ENCODE results near the gene SUN1. TPM values are rescaled to one million over a fixed set of nuclear protein-coding genes. Genes with fewer than 3 reads are reported as not detected.

The SUN1 gene
- total RNA-seq, 1 donor from 2014 or later, result 99.9 TPM

GRCh38 chr7:902996-903395 is 70.7 kb downstream of the SUN1 start:
- Mint-ChIP-seq H3K4me3 (no peak overlapping the region), H3K27me3 (ENCODE audit: low read depth) (peaks cover 34% of the 10 kb centered on the region), H3K9me3 (no peaks in the 10 kb centered on the region), H3K36me3 (ENCODE audit: low read depth) (no peaks in the 10 kb centered on the region), H3K4me1 (no peaks in the 10 kb centered on the region), H3K27ac (ENCODE audit: unreplicated experiment) (no peak overlapping the region)
- DNase-seq (ENCODE audit: low read depth, low spot score), result no peak
- TF ChIP-seq, protein P1, sequence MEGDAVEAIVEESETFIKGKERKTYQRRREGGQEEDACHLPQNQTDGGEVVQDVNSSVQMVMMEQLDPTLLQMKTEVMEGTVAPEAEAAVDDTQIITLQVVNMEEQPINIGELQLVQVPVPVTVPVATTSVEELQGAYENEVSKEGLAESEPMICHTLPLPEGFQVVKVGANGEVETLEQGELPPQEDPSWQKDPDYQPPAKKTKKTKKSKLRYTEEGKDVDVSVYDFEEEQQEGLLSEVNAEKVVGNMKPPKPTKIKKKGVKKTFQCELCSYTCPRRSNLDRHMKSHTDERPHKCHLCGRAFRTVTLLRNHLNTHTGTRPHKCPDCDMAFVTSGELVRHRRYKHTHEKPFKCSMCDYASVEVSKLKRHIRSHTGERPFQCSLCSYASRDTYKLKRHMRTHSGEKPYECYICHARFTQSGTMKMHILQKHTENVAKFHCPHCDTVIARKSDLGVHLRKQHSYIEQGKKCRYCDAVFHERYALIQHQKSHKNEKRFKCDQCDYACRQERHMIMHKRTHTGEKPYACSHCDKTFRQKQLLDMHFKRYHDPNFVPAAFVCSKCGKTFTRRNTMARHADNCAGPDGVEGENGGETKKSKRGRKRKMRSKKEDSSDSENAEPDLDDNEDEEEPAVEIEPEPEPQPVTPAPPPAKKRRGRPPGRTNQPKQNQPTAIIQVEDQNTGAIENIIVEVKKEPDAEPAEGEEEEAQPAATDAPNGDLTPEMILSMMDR (conservative IDR thresholded peaks at IDR 0.05), result no peak

- no peaks in the 10 kb centered on the region for H3K4me1 Mint-ChIP-seq
- no peak overlapping the region for H3K4me3 Mint-ChIP-seq
- TF ChIP-seq, protein P1 (conservative IDR thresholded peaks at IDR 0.05), result no peak
- no peak overlapping the region for H3K27ac Mint-ChIP-seq (ENCODE audit: unreplicated experiment)
- H3K36me3 Mint-ChIP-seq (ENCODE audit: low read depth), result no peaks in the 10 kb centered on the region
- H3K27me3 Mint-ChIP-seq (ENCODE audit: low read depth), result peaks cover 34% of the 10 kb centered on the region
- H3K9me3 Mint-ChIP-seq, result no peaks in the 10 kb centered on the region
- DNase-seq (ENCODE audit: low read depth, low spot score), result no peak
These were observed 71.9 kb downstream of the SUN1 start for GRCh38 chr7:903921-904755.

DNA sequence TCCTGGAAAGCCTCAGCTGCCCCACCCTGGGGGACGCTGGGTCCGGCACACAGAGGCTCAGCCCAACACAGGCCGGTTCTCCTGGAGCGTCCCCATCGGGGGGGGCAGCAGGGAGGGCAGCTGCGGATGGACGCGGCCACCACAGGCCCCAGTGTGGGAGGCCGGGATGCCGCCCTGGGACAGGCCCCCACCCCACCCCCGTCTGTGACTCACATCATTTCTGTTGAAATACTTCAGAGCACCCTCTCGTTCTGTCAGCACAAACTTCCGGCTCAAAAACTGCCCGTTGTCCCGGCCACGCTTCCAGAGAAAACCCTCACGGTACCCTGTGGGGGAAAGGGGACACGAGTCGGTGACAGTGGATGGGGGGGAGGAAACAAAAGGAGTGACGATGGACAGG is 72.6 kb downstream of the SUN1 start:
- no peak for DNase-seq (ENCODE audit: low read depth, low spot score)
- H3K27ac Mint-ChIP-seq (ENCODE audit: unreplicated experiment), result no peak overlapping the region
- H3K27me3 Mint-ChIP-seq (ENCODE audit: low read depth), result peaks cover 37% of the 10 kb centered on the region
- no peaks in the 10 kb centered on the region for H3K36me3 Mint-ChIP-seq (ENCODE audit: low read depth)
- H3K4me1 Mint-ChIP-seq, result no peaks in the 10 kb centered on the region
- no peak overlapping the region for H3K4me3 Mint-ChIP-seq
- TF ChIP-seq, protein P1 (conservative IDR thresholded peaks at IDR 0.05), result no peak
- H3K9me3 Mint-ChIP-seq, result no peaks in the 10 kb centered on the region

DNA sequence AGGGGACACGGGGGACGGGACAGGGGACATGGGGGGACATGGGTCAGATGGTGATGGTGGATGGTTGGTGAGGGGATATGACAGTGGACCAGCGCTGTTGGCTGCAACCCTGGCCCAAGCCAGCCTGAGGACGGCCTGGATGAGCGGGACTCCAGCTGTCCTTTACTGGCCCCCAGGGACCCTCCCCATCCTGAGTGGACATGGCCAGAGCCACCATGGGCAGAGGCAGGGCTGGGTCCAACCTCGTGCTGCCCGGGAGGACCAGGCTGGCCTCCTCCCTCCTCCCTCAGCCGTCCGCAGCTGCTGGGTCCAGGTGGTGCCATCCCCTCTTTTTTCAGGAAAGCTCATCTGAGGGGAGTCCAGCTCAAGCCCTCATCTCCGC is 74.5 kb downstream of the SUN1 start:
- TF ChIP-seq, protein P1 (conservative IDR thresholded peaks at IDR 0.05), result no peak
- H3K36me3 Mint-ChIP-seq (ENCODE audit: low read depth), result no peaks in the 10 kb centered on the region
- no peak overlapping the region for H3K4me3 Mint-ChIP-seq
- H3K9me3 Mint-ChIP-seq, result no peaks in the 10 kb centered on the region
- H3K4me1 Mint-ChIP-seq, result no peaks in the 10 kb centered on the region
- peaks cover 45% of the 10 kb centered on the region for H3K27me3 Mint-ChIP-seq (ENCODE audit: low read depth)
- no peak overlapping the region for H3K27ac Mint-ChIP-seq (ENCODE audit: unreplicated experiment)
- no peak for DNase-seq (ENCODE audit: low read depth, low spot score)

DNA sequence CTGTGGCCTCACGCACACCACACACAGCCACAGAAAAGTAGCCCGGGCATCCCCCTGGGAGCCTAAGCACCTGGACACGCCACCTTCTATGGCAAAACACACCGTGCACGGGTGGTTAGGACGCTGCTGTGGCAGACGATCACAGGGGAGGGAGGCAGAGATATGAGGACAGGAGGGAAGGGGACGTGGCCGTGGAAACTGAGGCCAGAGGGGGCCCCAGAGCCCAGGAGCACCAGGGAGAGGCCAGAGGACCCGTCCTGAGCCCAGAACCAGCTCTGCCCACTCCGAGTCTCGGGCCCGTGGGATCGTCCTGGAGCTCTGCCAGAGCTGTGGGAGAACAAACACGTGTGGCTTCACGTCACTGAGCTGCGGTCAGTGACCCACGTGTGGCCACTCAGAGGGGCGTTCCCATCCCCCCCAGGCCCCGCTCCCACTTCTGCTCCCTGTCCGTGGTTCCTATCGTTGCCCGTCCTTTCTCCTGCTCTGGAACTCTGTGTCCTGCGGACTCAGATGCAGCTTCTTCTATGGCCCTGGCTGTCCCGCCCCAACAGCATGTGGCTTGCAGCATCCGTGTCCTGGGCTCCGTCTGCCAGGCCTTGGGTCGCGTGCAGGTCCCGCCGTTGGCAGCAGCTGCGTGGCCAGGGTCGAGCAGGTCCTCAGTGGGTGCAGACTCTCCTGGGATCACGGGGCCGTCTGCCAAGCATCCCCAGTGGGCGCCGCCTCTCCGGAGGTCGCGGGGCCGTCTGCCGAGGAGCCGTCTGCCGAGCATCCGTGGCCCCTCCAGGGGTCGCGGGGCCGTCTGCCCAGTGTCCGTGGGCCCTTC is 75.1 kb downstream of the SUN1 start:
- Mint-ChIP-seq H3K27ac (ENCODE audit: unreplicated experiment) (no peak overlapping the region), H3K9me3 (no peaks in the 10 kb centered on the region), H3K4me3 (no peak overlapping the region), H3K4me1 (no peaks in the 10 kb centered on the region), H3K36me3 (ENCODE audit: low read depth) (no peaks in the 10 kb centered on the region), H3K27me3 (ENCODE audit: low read depth) (peaks cover 44% of the 10 kb centered on the region)
- TF ChIP-seq, protein P1 (conservative IDR thresholded peaks at IDR 0.05), result no peak
- no peak for DNase-seq (ENCODE audit: low read depth, low spot score)
